B cell (primary cell): Measurements from ENCODE around the gene ATF1.

Experiments used
- EZH2 ChIP-seq: IDR thresholded peaks from 2 replicates; pipeline ENCODE4 v1.6.1; 2012; ENCODE audit warnings: borderline replicate concordance, low read depth, mild to moderate bottlenecking, moderate library complexity, low read length; ENCODE audit not compliant: insufficient read depth, poor library complexity, severe bottlenecking
- TF ChIP-seq, protein P1 (sequence below): fragments of 200-600 bp; IDR thresholded peaks from one replicate; pipeline ENCODE4 v1.8.0; 2022; ENCODE audit warnings: antibody characterized with exemption, mild to moderate bottlenecking

DNA sequence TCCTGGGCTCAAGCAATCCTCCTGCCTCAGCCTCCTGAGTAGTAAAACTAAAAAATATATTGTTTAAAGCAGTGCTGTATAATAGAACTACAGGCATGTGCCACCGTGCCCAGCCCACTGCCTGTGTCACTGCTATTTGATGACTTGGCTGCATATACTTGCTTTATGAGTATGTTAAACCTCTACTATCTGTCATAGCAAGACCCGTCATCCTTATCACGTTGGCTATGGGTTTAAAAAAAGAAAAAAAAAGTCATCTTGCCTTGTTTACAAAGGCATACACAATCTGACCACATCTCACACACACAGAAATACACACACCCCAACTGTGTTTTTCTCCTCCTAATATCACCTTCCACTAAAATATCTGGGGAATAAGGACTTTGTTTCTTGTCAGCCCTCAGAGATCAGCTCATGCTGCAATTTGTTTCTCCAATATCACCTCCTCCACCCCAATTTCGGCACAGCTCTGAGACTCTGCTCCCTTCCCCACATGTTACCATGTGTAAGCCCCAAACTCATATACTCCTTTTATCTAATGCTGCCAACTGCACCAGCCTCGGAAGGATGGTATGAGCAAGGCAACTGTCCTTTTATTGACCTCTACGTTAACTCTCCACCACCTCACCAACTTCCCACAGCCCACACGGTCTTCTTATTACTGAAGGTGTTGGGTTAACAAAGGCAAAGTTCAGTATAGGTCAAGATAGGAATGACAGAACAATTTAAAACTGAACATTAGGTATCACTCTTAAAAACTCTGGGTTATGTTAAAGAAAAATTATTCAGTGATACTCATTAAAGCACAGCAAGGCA, 78.0 kb downstream of the ATF1 start:
- TF ChIP-seq EZH2 = no peak
- TF ChIP-seq, protein P1, sequence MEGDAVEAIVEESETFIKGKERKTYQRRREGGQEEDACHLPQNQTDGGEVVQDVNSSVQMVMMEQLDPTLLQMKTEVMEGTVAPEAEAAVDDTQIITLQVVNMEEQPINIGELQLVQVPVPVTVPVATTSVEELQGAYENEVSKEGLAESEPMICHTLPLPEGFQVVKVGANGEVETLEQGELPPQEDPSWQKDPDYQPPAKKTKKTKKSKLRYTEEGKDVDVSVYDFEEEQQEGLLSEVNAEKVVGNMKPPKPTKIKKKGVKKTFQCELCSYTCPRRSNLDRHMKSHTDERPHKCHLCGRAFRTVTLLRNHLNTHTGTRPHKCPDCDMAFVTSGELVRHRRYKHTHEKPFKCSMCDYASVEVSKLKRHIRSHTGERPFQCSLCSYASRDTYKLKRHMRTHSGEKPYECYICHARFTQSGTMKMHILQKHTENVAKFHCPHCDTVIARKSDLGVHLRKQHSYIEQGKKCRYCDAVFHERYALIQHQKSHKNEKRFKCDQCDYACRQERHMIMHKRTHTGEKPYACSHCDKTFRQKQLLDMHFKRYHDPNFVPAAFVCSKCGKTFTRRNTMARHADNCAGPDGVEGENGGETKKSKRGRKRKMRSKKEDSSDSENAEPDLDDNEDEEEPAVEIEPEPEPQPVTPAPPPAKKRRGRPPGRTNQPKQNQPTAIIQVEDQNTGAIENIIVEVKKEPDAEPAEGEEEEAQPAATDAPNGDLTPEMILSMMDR = no peak
